Measurements from ENCODE around the gene FUT7.

DNA sequence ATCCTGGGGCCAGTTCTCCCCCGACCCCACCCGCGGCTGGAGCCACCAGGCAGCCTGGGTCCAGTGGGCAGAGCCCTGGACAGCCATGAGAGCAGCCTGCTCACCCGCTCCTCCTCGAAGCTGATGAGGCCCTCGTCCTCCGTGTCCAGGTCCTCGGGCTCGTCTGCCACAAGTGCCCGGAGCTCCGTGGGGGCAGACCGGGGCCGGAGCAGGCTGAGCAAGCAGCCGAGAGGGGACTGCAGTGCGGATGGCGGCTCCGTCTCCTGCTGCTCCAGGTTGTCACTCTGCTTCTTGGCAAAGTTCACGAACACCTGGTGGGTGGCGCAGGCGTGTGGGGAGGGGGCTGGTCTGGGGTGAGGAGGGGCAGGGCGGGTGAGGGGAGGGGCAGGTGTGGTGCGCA, 23.6 kb downstream of the FUT7 start:
- TF ChIP-seq EZH2 (IDR thresholded peaks at IDR 0.05; ENCODE audit: borderline replicate concordance, low read depth, low read length, poor library complexity, severe bottlenecking), result no peak
- TF ChIP-seq, protein P1, sequence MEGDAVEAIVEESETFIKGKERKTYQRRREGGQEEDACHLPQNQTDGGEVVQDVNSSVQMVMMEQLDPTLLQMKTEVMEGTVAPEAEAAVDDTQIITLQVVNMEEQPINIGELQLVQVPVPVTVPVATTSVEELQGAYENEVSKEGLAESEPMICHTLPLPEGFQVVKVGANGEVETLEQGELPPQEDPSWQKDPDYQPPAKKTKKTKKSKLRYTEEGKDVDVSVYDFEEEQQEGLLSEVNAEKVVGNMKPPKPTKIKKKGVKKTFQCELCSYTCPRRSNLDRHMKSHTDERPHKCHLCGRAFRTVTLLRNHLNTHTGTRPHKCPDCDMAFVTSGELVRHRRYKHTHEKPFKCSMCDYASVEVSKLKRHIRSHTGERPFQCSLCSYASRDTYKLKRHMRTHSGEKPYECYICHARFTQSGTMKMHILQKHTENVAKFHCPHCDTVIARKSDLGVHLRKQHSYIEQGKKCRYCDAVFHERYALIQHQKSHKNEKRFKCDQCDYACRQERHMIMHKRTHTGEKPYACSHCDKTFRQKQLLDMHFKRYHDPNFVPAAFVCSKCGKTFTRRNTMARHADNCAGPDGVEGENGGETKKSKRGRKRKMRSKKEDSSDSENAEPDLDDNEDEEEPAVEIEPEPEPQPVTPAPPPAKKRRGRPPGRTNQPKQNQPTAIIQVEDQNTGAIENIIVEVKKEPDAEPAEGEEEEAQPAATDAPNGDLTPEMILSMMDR (conservative IDR thresholded peaks at IDR 0.05; ENCODE audit: low read depth, low read length), result no peak
